Inflammatory macrophage treated with lipopolysaccharide for 1 hour (primary cell): ENCODE measurements around the gene CXCR2.
"Not testable (repeated sequence)": the region's sequence is repeated elsewhere in the genome, so short reads cannot be mapped to it uniquely, and the experiment has no call there.

Experiments
- DNase-seq, 2 donors: peaks; one replicate each; pipeline ENCODE4 v3.0.0-alpha.2; 2020 to 2022

The CXCR2 gene

GRCh38 chr2:218130822-218131221 is 5.0 kb downstream of the CXCR2 start:
- no peak for DNase-seq

- DNase-seq, result no peak
These were observed 11.7 kb downstream of the CXCR2 start for GRCh38 chr2:218137514-218137913.

- DNase-seq, result no peak
These were observed 12.2 kb downstream of the CXCR2 start for GRCh38 chr2:218138047-218138446.

- no peak for DNase-seq
These were observed 19.3 kb downstream of the CXCR2 start for GRCh38 chr2:218145124-218145523.

GRCh38 chr2:218146056-218146455 is 20.2 kb downstream of the CXCR2 start:
- DNase-seq, result no peak

GRCh38 chr2:218149098-218149497 is 23.3 kb downstream of the CXCR2 start:
- no peak for DNase-seq

GRCh38 chr2:218149848-218150440 is 24.1 kb downstream of the CXCR2 start:
- no peak for DNase-seq

GRCh38 chr2:218152172-218152571 is 26.3 kb downstream of the CXCR2 start:
- DNase-seq, result no peak

- no peak for DNase-seq
These were observed 26.9 kb downstream of the CXCR2 start for GRCh38 chr2:218152777-218153176.

- no peak for DNase-seq
These were observed 30.2 kb downstream of the CXCR2 start for GRCh38 chr2:218155953-218156479.

GRCh38 chr2:218161644-218162043 is 35.8 kb downstream of the CXCR2 start:
- peak; percentile 58 to 73 for DNase-seq

- no peak for DNase-seq
These were observed 37.0 kb downstream of the CXCR2 start for GRCh38 chr2:218162814-218163213.

GRCh38 chr2:218166791-218167190 is 41.0 kb downstream of the CXCR2 start, which contains the start of gene CXCR1:
Gene CXCR1, minus strand, starts transcription at chr2:218166962. Its CDS starts 1,751 bp downstream, at chr2:218165211.
- DNase-seq, result peak; percentile 64 to 67

GRCh38 chr2:218168016-218168415 is 42.2 kb downstream of the CXCR2 start:
- DNase-seq, result no peak

- DNase-seq, result peak in 1 of 2 donors; percentile 71
These were observed 43.0 kb downstream of the CXCR2 start for GRCh38 chr2:218168635-218169462.

- no peak for DNase-seq
These were observed 44.1 kb downstream of the CXCR2 start for GRCh38 chr2:218169757-218170546.

GRCh38 chr2:218171744-218172143 is 45.9 kb downstream of the CXCR2 start:
- DNase-seq, result not testable (repeated sequence)

GRCh38 chr2:218172845-218173244 is 47.0 kb downstream of the CXCR2 start:
- no peak for DNase-seq

- no peak for DNase-seq
These were observed 54.0 kb downstream of the CXCR2 start for GRCh38 chr2:218179782-218180181.

GRCh38 chr2:218180467-218181114 is 54.8 kb downstream of the CXCR2 start:
- DNase-seq, result no peak

GRCh38 chr2:218184331-218184730 is 58.5 kb downstream of the CXCR2 start:
- no peak for DNase-seq

GRCh38 chr2:218186355-218186766 is 60.5 kb downstream of the CXCR2 start:
- peak; percentile 69 to 84 for DNase-seq
